ENCODE measurements around the gene ARHGEF7. TPM values are rescaled to one million over a fixed set of nuclear protein-coding genes. Genes with fewer than 3 reads are reported as not detected.

ARHGEF7 gene
- polyA plus RNA-seq, 1 experiment, result 32.0 TPM

- no peaks in the 10 kb centered on the region for H3K27me3 ChIP-seq (ENCODE audit: control insufficient read depth, insufficient read depth, low read length)
- H3K4me3 ChIP-seq (ENCODE audit: low read depth, low read length), result no peak overlapping the region
- ChIA-PET CTCF (no interaction called here), POLR2A (no interaction called here)
- peaks cover 6% of the 10 kb centered on the region; the same call in 1 of the 2 replicates for H3K36me3 ChIP-seq (ENCODE audit: control insufficient read depth, insufficient read depth, low read length)
- DNase-seq (ENCODE audit: low read depth), result no peak
- TF ChIP-seq, protein P1, sequence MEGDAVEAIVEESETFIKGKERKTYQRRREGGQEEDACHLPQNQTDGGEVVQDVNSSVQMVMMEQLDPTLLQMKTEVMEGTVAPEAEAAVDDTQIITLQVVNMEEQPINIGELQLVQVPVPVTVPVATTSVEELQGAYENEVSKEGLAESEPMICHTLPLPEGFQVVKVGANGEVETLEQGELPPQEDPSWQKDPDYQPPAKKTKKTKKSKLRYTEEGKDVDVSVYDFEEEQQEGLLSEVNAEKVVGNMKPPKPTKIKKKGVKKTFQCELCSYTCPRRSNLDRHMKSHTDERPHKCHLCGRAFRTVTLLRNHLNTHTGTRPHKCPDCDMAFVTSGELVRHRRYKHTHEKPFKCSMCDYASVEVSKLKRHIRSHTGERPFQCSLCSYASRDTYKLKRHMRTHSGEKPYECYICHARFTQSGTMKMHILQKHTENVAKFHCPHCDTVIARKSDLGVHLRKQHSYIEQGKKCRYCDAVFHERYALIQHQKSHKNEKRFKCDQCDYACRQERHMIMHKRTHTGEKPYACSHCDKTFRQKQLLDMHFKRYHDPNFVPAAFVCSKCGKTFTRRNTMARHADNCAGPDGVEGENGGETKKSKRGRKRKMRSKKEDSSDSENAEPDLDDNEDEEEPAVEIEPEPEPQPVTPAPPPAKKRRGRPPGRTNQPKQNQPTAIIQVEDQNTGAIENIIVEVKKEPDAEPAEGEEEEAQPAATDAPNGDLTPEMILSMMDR (IDR thresholded peaks at IDR 0.05; ENCODE audit: insufficient read depth, low read depth, low read length), result no peak
Measured at GRCh38 chr13:111171112-111171511, 56.0 kb downstream of the ARHGEF7 start.

DNA sequence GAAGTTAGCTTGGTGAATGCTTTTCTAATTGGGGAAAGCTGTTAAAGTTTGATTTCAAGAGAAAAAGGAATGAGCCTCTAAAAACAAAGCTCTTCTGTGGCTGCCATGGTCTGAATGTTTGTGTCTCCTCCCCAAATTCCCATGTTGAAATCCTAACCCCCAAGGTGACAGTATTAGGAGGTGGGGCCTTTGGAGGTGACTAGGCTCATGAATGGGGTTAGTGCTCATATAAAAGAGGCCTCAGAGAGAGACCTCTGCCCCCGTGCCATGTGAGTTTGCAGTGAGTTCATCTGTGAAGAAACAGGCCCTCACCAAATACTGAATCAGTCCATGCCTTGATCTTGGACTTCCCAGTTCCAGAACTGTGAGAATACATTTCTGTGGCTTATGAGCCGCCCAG lies 56.5 kb downstream of the ARHGEF7 start:
- CTCF ChIA-PET, result interaction anchor here (0.6 kb wide), 1 partner anchor 101 kb away, joined by 3 read pairs; no protein-coding TSS in a partner anchor

DNA sequence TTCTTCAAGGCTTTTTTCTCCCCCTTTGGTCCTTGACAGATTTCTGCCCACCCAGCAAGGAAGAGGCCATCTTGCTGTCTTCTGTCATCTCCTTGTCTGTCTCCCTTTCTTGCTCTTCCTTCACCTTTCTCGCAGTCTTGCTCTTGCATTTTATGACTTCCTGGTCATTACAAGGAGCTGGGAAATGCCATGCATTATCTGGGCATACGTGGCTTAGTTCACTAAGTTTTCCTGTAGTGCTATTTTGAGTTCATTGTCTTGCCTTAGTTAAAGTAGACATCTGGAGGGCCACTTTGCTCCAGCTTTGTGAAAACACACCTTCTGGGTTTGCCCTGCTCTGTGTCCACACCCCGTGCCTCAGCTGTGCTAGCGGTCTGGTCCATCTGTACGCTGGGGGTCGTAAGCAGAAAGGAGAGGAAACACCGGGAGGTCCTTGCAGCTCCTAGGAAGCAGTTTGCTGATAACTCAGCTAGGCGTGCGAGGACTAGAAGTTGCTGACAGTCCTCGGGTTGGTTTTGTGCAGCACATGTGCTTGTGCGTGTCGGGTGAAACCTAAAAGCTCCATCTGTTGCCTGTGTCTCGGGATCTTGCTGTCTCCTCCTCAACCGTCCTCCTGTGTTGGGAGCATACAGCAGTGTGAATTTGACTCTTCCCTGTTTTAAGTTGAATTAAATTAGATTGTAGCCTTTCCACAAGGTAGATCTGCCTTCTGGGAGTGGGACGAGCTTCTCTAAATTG lies 59.4 kb downstream of the ARHGEF7 start:
- no peak overlapping the region for H3K4me3 ChIP-seq (ENCODE audit: low read depth, low read length)
- H3K27me3 ChIP-seq (ENCODE audit: control insufficient read depth, insufficient read depth, low read length), result no peaks in the 10 kb centered on the region
- DNase-seq (ENCODE audit: low read depth), result no peak
- TF ChIP-seq, protein P1 (IDR thresholded peaks at IDR 0.05; ENCODE audit: insufficient read depth, low read depth, low read length), result no peak
- peaks cover 4% of the 10 kb centered on the region; the same call in 1 of the 2 replicates for H3K36me3 ChIP-seq (ENCODE audit: control insufficient read depth, insufficient read depth, low read length)
- ChIA-PET CTCF (no interaction called here), POLR2A (no interaction called here)

More for the DNA sequence above, 56.5 kb downstream of the ARHGEF7 start:
- Histone ChIP-seq H3K27me3 (ENCODE audit: control insufficient read depth, insufficient read depth, low read length) (no peaks in the 10 kb centered on the region), H3K4me3 (ENCODE audit: low read depth, low read length) (no peak overlapping the region), H3K36me3 (ENCODE audit: control insufficient read depth, insufficient read depth, low read length) (peaks cover 6% of the 10 kb centered on the region; the same call in 1 of the 2 replicates)
- TF ChIP-seq, protein P1 (IDR thresholded peaks at IDR 0.05; ENCODE audit: insufficient read depth, low read depth, low read length), result no peak
- POLR2A ChIA-PET, result no interaction called here
- no peak for DNase-seq (ENCODE audit: low read depth)

DNA sequence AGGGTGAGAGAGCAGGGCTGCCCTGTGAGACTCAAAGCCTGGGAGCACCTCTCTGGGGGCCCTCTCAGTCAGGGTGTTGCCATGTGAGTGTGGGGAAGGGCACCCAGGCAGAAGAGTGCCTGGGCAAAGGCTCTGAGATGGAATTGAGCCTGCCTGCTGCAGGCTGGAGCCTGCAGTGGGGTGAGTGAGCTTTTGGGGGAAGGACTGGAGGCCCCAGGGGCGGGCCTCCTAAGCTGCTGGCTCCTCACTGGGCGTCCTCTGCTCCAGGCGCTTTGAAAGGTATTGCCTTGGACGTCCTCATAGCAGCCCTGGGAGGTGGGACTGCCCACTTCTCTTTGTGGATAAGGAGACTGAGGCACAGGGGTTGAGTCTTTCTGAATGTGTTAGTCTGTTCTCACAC lies 60.3 kb downstream of the ARHGEF7 start:
- H3K4me3 ChIP-seq (ENCODE audit: low read depth, low read length), result no peak overlapping the region
- H3K27me3 ChIP-seq (ENCODE audit: control insufficient read depth, insufficient read depth, low read length), result no peaks in the 10 kb centered on the region
- ChIA-PET CTCF (no interaction called here), POLR2A (no interaction called here)
- peaks cover 4% of the 10 kb centered on the region; the same call in 1 of the 2 replicates for H3K36me3 ChIP-seq (ENCODE audit: control insufficient read depth, insufficient read depth, low read length)
- no peak for DNase-seq (ENCODE audit: low read depth)
- TF ChIP-seq, protein P1 (IDR thresholded peaks at IDR 0.05; ENCODE audit: insufficient read depth, low read depth, low read length), result no peak

GRCh38 chr13:111175935-111176334 lies 60.8 kb downstream of the ARHGEF7 start:
- CTCF ChIA-PET, result no interaction called here
- POLR2A ChIA-PET, result no interaction called here
- Histone ChIP-seq H3K4me3 (ENCODE audit: low read depth, low read length) (no peak overlapping the region), H3K36me3 (ENCODE audit: control insufficient read depth, insufficient read depth, low read length) (peaks cover 4% of the 10 kb centered on the region; the same call in 1 of the 2 replicates), H3K27me3 (ENCODE audit: control insufficient read depth, insufficient read depth, low read length) (no peaks in the 10 kb centered on the region)
- TF ChIP-seq, protein P1 (IDR thresholded peaks at IDR 0.05; ENCODE audit: insufficient read depth, low read depth, low read length), result no peak
- no peak for DNase-seq (ENCODE audit: low read depth)

Measured in BJ (cell line).